Calu3 (cell line): ENCODE data around the gene APH1B. TPM values are rescaled to one million over a fixed set of nuclear protein-coding genes. Genes with fewer than 3 reads are reported as not detected.
"Not testable (repeated sequence)": the region's sequence is repeated elsewhere in the genome, so short reads cannot be mapped to it uniquely, and the experiment has no call there.

ENCODE experiments used
- BruUV-seq: library from RNA; stranded (reverse); fragments of 400-500 nt; replicated peaks from 2 replicates; lab custom pipeline; 2021; lab: Mats Ljungman, UMichigan
- CTCF ChIA-PET: fragments of 300-600 bp; sonication (Branson Sonifier 250); formaldehyde crosslinking; loops from one replicate; lab custom pipeline; 2022; ENCODE audit warnings: antibody characterized with exemption; lab: Charles Lee
- DNase-seq: peaks from one replicate; pipeline ENCODE4 v3.0.0; 2022
- H3K27ac Mint-ChIP-seq: one replicate; pipeline ENCODE4 v1.8.0; 2022; ENCODE audit warnings: mixed read lengths; ENCODE audit not compliant: unreplicated experiment
- H3K27me3 Mint-ChIP-seq: one replicate; pipeline ENCODE4 v1.8.0; 2022; ENCODE audit warnings: mixed read lengths; ENCODE audit not compliant: unreplicated experiment
- H3K36me3 Mint-ChIP-seq: one replicate; pipeline ENCODE4 v1.8.0; 2022; ENCODE audit warnings: mild to moderate bottlenecking, moderate library complexity, mixed read lengths; ENCODE audit not compliant: insufficient read depth, unreplicated experiment
- H3K4me1 Mint-ChIP-seq: one replicate; pipeline ENCODE4 v1.8.0; 2022; ENCODE audit warnings: mild to moderate bottlenecking, low read depth, mixed read lengths; ENCODE audit not compliant: unreplicated experiment
- H3K4me3 Mint-ChIP-seq: one replicate; pipeline ENCODE4 v1.8.0; 2022; ENCODE audit warnings: mild to moderate bottlenecking, low read depth, moderate library complexity, mixed read lengths; ENCODE audit not compliant: unreplicated experiment
- H3K9me3 Mint-ChIP-seq: one replicate; pipeline ENCODE4 v1.8.0; 2022; ENCODE audit warnings: low read depth, mixed read lengths; ENCODE audit not compliant: unreplicated experiment
- intact Hi-C: fragments of 100-400 bp; cut with micrococcal nuclease; formaldehyde crosslinking; loops from one replicate; pipeline ENCODE4 v1.10.0; 2022; ENCODE audit not compliant: unreplicated experiment
- total RNA-seq: library from RNA; stranded (reverse); gene quantifications from 2 replicates; pipeline ENCODE4 v1.2.3, GENCODE V29; 2022
- TF ChIP-seq, protein P1 (sequence below): fragments of 200-600 bp; IDR thresholded peaks from one replicate; pipeline ENCODE4 v1.8.0; 2022; ENCODE audit warnings: antibody characterized with exemption; ENCODE audit not compliant: unreplicated experiment

APH1B gene
- total RNA-seq, 1 experiment from 2014 or later: 11.4 TPM

DNA sequence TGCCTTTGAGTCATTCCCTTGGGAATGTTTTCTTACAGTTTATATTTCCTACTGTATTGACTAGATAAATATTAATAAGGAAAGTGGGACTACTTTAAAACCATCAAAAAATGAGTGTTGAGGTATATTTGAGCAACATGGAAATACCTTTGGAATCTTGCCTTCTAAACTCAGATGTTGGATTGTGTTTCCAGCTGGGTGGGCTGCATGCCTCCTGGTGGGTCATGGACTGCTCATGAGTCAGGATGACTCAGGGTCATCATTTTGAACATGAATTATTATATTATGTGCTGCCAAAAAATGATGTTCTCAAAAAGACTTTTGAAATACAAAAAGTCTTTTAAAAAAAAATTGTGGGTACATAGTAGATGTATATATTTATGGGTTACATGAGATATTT is 41.1 kb upstream of the APH1B start:
- DNase-seq: no peak
- H3K4me1 Mint-ChIP-seq: peaks cover 17% of the 10 kb centered on the region
- H3K27ac Mint-ChIP-seq: no peak overlapping the region
- CTCF ChIA-PET: no interaction called here
- H3K27me3 Mint-ChIP-seq: no peaks in the 10 kb centered on the region
- TF ChIP-seq, protein P1, sequence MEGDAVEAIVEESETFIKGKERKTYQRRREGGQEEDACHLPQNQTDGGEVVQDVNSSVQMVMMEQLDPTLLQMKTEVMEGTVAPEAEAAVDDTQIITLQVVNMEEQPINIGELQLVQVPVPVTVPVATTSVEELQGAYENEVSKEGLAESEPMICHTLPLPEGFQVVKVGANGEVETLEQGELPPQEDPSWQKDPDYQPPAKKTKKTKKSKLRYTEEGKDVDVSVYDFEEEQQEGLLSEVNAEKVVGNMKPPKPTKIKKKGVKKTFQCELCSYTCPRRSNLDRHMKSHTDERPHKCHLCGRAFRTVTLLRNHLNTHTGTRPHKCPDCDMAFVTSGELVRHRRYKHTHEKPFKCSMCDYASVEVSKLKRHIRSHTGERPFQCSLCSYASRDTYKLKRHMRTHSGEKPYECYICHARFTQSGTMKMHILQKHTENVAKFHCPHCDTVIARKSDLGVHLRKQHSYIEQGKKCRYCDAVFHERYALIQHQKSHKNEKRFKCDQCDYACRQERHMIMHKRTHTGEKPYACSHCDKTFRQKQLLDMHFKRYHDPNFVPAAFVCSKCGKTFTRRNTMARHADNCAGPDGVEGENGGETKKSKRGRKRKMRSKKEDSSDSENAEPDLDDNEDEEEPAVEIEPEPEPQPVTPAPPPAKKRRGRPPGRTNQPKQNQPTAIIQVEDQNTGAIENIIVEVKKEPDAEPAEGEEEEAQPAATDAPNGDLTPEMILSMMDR: no peak
- intact Hi-C loops: no loop called here
- peaks cover 3% of the 10 kb centered on the region for H3K9me3 Mint-ChIP-seq
- BruUV-seq: no TSS peak
- no peak overlapping the region for H3K4me3 Mint-ChIP-seq
- H3K36me3 Mint-ChIP-seq: peaks cover 5% of the 10 kb centered on the region

DNA sequence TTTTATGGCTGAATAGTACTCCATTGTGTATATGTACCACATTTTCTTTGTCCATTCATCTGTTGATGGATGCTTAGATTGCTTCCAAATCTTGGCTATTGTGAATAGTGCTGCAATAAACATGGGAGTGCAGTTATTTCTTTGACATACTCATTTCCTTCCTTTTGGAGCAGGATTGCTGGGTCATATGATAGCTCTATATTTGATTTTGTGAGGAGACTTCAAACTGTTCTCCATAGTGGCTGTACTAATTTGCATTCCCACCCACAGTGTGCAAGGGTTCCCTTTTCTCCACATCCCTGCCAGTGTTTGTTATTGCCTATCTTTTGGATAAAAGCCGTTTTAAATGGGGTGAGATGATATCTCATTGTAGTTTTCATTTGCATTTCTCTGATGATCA is 40.3 kb upstream of the APH1B start:
- H3K36me3 Mint-ChIP-seq, BruUV-seq, DNase-seq, H3K27ac Mint-ChIP-seq, H3K4me3 Mint-ChIP-seq, CTCF ChIA-PET, intact Hi-C loops, H3K27me3 Mint-ChIP-seq, H3K9me3 Mint-ChIP-seq: not testable (repeated sequence)
- H3K4me1 Mint-ChIP-seq: peaks cover 17% of the 10 kb centered on the region

DNA sequence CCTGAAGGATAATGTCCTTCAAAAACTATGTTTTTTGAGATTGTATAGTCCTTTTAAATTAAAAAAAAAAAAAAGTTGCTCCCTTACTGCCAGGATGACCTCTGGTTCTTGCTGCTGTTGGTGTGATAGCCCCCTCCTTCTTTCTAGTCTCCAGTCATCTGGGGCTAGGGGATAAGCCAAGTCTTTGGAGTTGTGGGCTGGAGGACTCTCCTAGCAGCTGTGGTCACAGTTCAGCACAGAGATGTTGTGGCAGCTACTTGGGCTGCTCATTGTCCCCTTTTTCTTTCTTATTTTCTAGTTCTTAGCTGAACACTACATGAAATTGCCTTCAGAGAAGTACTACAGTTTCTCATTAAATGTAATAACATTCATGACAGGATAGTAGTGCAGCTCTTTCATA is 39.2 kb upstream of the APH1B start:
- peaks cover 17% of the 10 kb centered on the region for H3K4me1 Mint-ChIP-seq
- H3K27ac Mint-ChIP-seq: no peak overlapping the region
- CTCF ChIA-PET: no interaction called here
- TF ChIP-seq, protein P1: no peak
- peaks cover 3% of the 10 kb centered on the region for H3K9me3 Mint-ChIP-seq
- no peak overlapping the region for H3K4me3 Mint-ChIP-seq
- peaks cover 5% of the 10 kb centered on the region for H3K36me3 Mint-ChIP-seq
- intact Hi-C loops: no loop called here
- H3K27me3 Mint-ChIP-seq: no peaks in the 10 kb centered on the region
- DNase-seq: no peak
- BruUV-seq: no TSS peak

DNA sequence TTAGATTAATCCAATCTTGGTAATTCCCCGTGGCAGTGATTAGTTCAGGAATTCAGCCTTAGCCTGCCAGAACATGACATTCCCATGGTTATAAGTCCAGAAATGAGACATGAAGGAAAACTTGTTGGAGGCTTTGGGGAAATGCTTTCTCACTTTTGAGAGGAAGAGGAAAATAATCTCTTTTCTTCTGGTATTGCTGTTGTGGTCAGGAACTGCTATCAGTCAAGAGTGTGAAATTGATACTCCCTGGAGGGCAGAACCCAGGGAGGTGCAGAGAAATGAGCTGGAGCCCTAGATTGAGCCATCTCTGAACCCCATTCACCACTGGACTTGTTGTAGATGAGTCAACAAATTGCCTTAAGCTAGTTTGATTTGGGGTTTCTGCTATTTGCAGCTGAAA is 38.6 kb upstream of the APH1B start:
- H3K27ac Mint-ChIP-seq: no peak overlapping the region
- no peak for DNase-seq
- CTCF ChIA-PET: interaction anchor here (0.7 to 1.0 kb wide), 2 partner anchors 8 to 24 kb away, joined by 3 to 6 read pairs; no protein-coding TSS in a partner anchor
- H3K4me3 Mint-ChIP-seq: no peak overlapping the region
- intact Hi-C loops: no loop called here
- H3K4me1 Mint-ChIP-seq: peaks cover 14% of the 10 kb centered on the region
- H3K36me3 Mint-ChIP-seq: peaks cover 5% of the 10 kb centered on the region
- peaks cover 3% of the 10 kb centered on the region for H3K9me3 Mint-ChIP-seq
- TF ChIP-seq, protein P1: no peak
- BruUV-seq: no TSS peak
- H3K27me3 Mint-ChIP-seq: no peaks in the 10 kb centered on the region

DNA sequence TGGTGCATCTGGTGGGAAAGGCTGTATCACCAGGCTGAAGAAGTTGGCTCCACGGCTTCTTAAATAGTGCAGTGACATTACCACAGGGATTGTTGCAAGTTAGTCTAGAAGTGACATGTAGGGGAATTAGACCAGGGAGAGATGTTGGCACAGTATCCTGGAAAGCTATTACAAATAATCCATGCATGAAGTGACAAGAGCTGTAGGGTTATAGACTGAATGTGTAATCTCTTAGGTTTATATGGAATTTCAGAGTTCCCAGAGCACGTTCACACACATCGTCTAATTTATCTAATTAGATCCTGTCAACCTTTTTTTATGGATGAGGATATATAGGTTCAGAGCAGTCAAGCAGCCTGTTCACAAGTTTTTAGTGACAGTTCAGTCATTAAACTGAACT is 37.3 kb upstream of the APH1B start:
- Mint-ChIP-seq H3K27ac (no peak overlapping the region), H3K4me1 (peaks cover 10% of the 10 kb centered on the region), H3K27me3 (no peaks in the 10 kb centered on the region), H3K9me3 (peaks cover 3% of the 10 kb centered on the region), H3K4me3 (no peak overlapping the region), H3K36me3 (no peaks in the 10 kb centered on the region)
- CTCF ChIA-PET: no interaction called here
- BruUV-seq: no TSS peak
- TF ChIP-seq, protein P1: no peak
- no peak for DNase-seq
- intact Hi-C loops: no loop called here
